GM13976 (cell line): Measurements from ENCODE around the gene COP1.

Experiments
- DNase-seq: peaks from one replicate; pipeline ENCODE4 v3.0.0; 2012; ENCODE audit warnings: low spot score
- CTCF ChIP-seq: IDR thresholded peaks from 2 replicates; pipeline ENCODE4 v1.5.1; 2012; ENCODE audit warnings: borderline replicate concordance, mild to moderate bottlenecking; ENCODE audit not compliant: insufficient read depth; ENCODE audit errors: extremely low read depth, missing control alignments, control extremely low read depth
- in situ Hi-C: fragments of 300-500 bp; cut with MboI; formaldehyde crosslinking; loops from one replicate; pipeline ENCODE4 v1.12.0; 2022; ENCODE audit warnings: low sequenced_read_pairs, mixed read lengths, inconsistent platforms; ENCODE audit not compliant: unreplicated experiment

The COP1 gene

GRCh38 chr1:175935566-175936115 lies 271.4 kb downstream of the COP1 start:
- in situ Hi-C loops: no loop called here
- DNase-seq: no peak
- TF ChIP-seq CTCF: no peak

DNA sequence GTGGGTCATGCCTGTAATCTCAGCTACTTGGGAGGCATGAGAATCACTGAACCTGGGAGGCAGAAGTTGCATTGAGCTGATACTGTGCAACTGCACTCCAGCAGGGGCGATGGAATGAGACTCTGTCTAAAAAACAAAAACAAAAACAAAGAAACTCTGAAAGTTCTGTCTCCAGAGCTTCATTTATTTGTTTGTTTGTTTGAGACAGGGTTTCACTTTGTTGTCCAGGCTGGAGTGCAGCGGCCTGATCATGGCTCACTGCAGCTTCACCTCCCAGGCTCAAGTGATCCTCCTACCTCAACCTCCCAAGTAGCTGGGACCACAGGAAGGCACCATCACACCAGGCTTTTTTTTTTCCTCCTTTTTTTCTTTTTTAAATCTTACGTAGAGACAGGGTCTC lies 271.9 kb downstream of the COP1 start:
- in situ Hi-C loops: no loop called here
- no peak for TF ChIP-seq CTCF

DNA sequence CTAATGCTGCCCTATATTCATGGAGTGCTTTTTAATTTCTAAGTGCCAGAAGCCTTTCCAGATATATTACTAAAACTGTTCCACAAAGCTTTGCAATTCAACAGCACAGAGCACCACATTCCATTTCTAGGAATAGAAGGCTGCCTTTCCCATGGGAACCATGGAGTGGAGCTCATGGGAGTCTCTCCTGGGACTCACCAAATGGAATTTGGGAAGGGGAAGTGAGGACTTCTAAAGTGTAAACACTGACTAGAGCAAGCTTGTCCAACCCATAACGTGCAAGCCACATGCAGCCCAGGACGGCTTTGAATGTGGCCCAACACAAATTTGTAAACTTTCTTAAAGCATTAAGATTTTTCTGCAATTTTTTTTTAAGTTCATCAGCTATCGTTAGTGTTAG lies 273.3 kb downstream of the COP1 start:
- no peak for TF ChIP-seq CTCF
- no peak for DNase-seq
- in situ Hi-C loops: no loop called here

More for the DNA sequence above, 271.9 kb downstream of the COP1 start:
- DNase-seq: no peak

DNA sequence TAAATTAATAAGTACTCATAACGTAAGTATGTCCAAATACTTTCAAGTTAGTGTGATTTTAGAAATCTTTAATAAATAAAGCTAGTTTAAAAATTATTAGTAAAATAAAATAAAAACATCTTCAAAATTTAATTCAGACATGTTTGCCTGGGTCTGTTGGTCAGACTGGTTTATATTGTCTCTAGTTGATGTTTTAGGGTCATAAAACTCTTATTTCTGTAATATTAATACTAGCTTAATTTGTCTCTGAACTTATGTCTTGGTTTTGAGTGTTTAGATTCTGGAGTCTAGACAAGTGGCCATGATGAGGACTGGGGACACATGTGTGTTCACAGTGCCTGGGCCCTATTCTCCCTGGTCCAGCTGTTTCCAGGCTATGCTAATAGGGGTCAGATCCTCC lies 279.1 kb downstream of the COP1 start:
- in situ Hi-C loops: no loop called here
- DNase-seq: no peak
- TF ChIP-seq CTCF: no peak

- in situ Hi-C loops: no loop called here
- no peak for DNase-seq
- TF ChIP-seq CTCF: no peak
Observed at GRCh38 chr1:175922254-175922881, 284.7 kb downstream of the COP1 start.

DNA sequence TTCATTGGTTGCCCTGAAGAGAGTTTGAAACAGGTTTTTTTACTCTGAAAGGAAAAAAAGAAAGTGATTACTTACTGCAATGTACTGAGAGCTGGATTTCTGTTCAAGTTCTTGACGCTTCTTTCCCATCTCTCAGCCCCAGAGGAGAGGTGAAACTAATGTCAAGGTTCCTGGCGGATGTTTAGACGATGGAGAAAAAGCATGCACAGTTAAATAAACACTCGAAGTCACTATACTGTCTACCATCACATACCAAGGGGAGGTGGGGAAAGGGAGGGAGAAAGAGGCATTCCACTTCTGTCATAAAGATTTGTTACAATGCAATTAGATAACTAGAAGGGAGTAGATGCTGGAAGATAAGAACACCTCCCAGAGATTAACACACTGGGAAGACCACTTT lies 286.7 kb downstream of the COP1 start:
- in situ Hi-C loops: no loop called here
- no peak for DNase-seq
- no peak for TF ChIP-seq CTCF

DNA sequence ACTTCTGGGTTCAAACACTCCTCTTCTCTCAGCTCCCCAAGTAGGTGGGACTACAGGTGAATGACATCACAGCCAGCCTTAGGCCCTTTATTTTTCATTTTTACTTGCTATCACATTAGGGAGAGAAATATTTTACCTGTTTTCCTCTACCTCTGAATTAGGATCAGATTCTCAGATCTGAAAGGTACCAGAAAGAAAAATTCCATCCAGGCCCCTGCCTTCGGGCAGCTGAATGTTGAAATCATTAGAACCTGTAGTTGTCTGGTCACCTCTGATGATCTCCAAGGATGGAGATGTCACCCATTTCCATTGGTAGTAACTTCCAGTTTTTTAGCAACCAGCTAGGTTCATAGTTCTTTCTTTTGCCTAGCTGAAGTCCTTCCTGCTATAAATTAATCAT lies 288.1 kb downstream of the COP1 start:
- no peak for DNase-seq
- TF ChIP-seq CTCF: no peak
- in situ Hi-C loops: no loop called here
